HepG2 (cell line): ENCODE results near the gene ITIH1. TPM values are rescaled to one million over a fixed set of nuclear protein-coding genes. Genes with fewer than 3 reads are reported as not detected.

ENCODE experiments used
- HNF1B ChIP-seq: sonication (generic); formaldehyde crosslinking; IDR thresholded peaks from 2 replicates; pipeline ENCODE4 v1.5.1; 2020; ENCODE audit warnings: mild to moderate bottlenecking, moderate library complexity, missing genetic modification reagents
- KDM2A ChIP-seq: sonication (generic); formaldehyde crosslinking; IDR thresholded peaks from 2 replicates; pipeline ENCODE4 v1.4.0; 2020; ENCODE audit warnings: low read depth, missing genetic modification reagents, borderline replicate concordance
- MEF2D ChIP-seq: sonication (generic); formaldehyde crosslinking; IDR thresholded peaks from 2 replicates; pipeline ENCODE4 v1.5.1; 2020; ENCODE audit warnings: mild to moderate bottlenecking, missing genetic modification reagents
- MYC ChIP-seq: sonication (generic); formaldehyde crosslinking; IDR thresholded peaks from 2 replicates; pipeline ENCODE4 v1.9.0; 2021; ENCODE audit warnings: missing genetic modification reagents, borderline replicate concordance
- NFRKB ChIP-seq: fragments of 450-650 bp; IDR thresholded peaks from 2 replicates; pipeline ENCODE4 v1.6.1; 2017
- NPAS2 ChIP-seq: sonication (generic); formaldehyde crosslinking; IDR thresholded peaks from 2 replicates; pipeline ENCODE4 v1.8.0; 2022; ENCODE audit warnings: mild to moderate bottlenecking, missing genetic modification reagents, borderline replicate concordance
- RBM22 ChIP-seq: fragments of 200-400 bp; formaldehyde crosslinking; optimal IDR thresholded peaks from 2 replicates; pipeline ENCODE3; 2017; ENCODE audit warnings: mild to moderate bottlenecking, low read length, moderate library complexity
- SMAD9 ChIP-seq: sonication (generic); formaldehyde crosslinking; IDR thresholded peaks from 2 replicates; pipeline ENCODE4 v1.5.1; 2020; ENCODE audit warnings: mild to moderate bottlenecking, missing genetic modification reagents
- ZBTB2 ChIP-seq: sonication (generic); formaldehyde crosslinking; IDR thresholded peaks from 2 replicates; pipeline ENCODE4 v1.8.0; 2022; ENCODE audit warnings: low read depth, missing genetic modification reagents
- ZBTB40 ChIP-seq, 2 experiments: fragments of 450-650 bp in 1 of 2; sonication (generic) in 1 of 2; formaldehyde crosslinking in 1 of 2; IDR thresholded peaks; 2 replicates each; pipeline versions ENCODE4 v1.6.1 to v1.8.0; 2016 to 2022; ENCODE audit warnings: antibody characterized with exemption in 1 of 2, mild to moderate bottlenecking in 1 of 2, missing genetic modification reagents in 1 of 2
- ZNF451 ChIP-seq: sonication (generic); formaldehyde crosslinking; IDR thresholded peaks from 2 replicates; pipeline ENCODE4 v1.5.0; 2020; ENCODE audit warnings: mild to moderate bottlenecking, missing genetic modification reagents
- ZNF724P ChIP-seq: sonication (generic); formaldehyde crosslinking; IDR thresholded peaks from 2 replicates; pipeline ENCODE4 v1.8.0; 2022; ENCODE audit warnings: missing genetic modification reagents, borderline replicate concordance
- polyA plus RNA-seq, 8 experiments: library from polyadenylated mRNA; depleted of rRNA in 3 of 8; stranded (reverse) in 7 of 8; unstranded in 1 of 8; fragments of >200 nt; fragmentation: Illumina TruSeq in 4 of 8; extraction: Trizol in 4 of 8; gene quantifications; 2 replicates each; pipeline versions ENCODE4 v1.2.1 to v1.2.3, GENCODE V29; 2011 to 2016; ENCODE audit warnings: low read depth in 4 of 8, missing spikeins in 1 of 8, mixed read lengths in 1 of 8; ENCODE audit not compliant: insufficient read depth in 1 of 8
- total RNA-seq, 5 experiments: library from RNA; depleted of rRNA; stranded (reverse); fragments of >200 nt; fragmentation: Illumina TruSeq; extraction: Trizol; gene quantifications; 2 replicates each; pipeline ENCODE4 v1.2.3, GENCODE V29; 2016; ENCODE audit warnings: low read depth in 1 of 5
- TF ChIP-seq, protein P1 (sequence below): IDR thresholded peaks from 2 replicates; pipeline ENCODE4 v1.6.1; 2012; ENCODE audit warnings: inconsistent platforms

Gene ITIH1
- total and polyA plus RNA-seq, 2 of the 13 experiments (the other 11 are each of a cell fraction or from before 2014, with no cell fraction given): 12.3 to 19.6 TPM

GRCh38 chr3:52770496-52771333 is 6.7 kb upstream of the ITIH1 start, which contains the start of gene NEK4 (continued):
- TF ChIP-seq ZBTB40 (IDR thresholded peaks at IDR 0.05) (no peak), ZBTB40 (CRISPR knock-in tag; IDR thresholded peaks at IDR 0.05) (0 out of 2 replicates have a peak, but pooled peaks have one; percentile 28), SMAD9 (CRISPR knock-in tag) (peak; percentile 22; the same call in 1 of the 2 replicates), KDM2A (CRISPR knock-in tag) (peak; percentile 96), RBM22 (peak; percentile 44), ZNF724P (CRISPR knock-in tag) (no peak), MYC (CRISPR knock-in tag) (peak; percentile 56; the same call in 1 of the 2 replicates), ZNF451 (peak; percentile 77; the same call in 1 of the 2 replicates), NFRKB (no peak), NPAS2 (CRISPR knock-in tag) (no peak), ZBTB2 (CRISPR knock-in tag) (peak; percentile 58), HNF1B (peak; percentile 42; the same call in 1 of the 2 replicates), MEF2D (CRISPR knock-in tag) (peak; percentile 30; the same call in 1 of the 2 replicates)
- TF ChIP-seq, protein P1, sequence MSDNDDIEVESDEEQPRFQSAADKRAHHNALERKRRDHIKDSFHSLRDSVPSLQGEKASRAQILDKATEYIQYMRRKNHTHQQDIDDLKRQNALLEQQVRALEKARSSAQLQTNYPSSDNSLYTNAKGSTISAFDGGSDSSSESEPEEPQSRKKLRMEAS: peak; percentile 80
